ENCODE data around the gene NANOS2.

GRCh38 chr19:45960595-45961235, 46.1 kb upstream of the NANOS2 start:
- TF ChIP-seq CTCF (conservative IDR thresholded peaks at IDR 0.05), result no peak; the same call in 1 of the 2 replicates
- TF ChIP-seq EZH2 (IDR thresholded peaks at IDR 0.05; ENCODE audit: low read depth), result no peak

All from PC-9 (cell line).